AG10803 (cell line): ENCODE results near the gene NSMCE3.

ENCODE experiments used
- DNase-seq: peaks from one replicate; pipeline ENCODE4 v3.0.0; 2010; ENCODE audit warnings: low read depth
- H3K4me3 ChIP-seq: 2 replicates; pipeline ENCODE4 v1.5.1; 2011; ENCODE audit warnings: mild to moderate bottlenecking, low read length, control low read depth
- TF ChIP-seq, protein P1 (sequence below): conservative IDR thresholded peaks from 2 replicates; pipeline ENCODE4 v1.5.1; 2011; ENCODE audit warnings: mild to moderate bottlenecking, low read length, control low read depth, inconsistent platforms

The NSMCE3 gene

DNA sequence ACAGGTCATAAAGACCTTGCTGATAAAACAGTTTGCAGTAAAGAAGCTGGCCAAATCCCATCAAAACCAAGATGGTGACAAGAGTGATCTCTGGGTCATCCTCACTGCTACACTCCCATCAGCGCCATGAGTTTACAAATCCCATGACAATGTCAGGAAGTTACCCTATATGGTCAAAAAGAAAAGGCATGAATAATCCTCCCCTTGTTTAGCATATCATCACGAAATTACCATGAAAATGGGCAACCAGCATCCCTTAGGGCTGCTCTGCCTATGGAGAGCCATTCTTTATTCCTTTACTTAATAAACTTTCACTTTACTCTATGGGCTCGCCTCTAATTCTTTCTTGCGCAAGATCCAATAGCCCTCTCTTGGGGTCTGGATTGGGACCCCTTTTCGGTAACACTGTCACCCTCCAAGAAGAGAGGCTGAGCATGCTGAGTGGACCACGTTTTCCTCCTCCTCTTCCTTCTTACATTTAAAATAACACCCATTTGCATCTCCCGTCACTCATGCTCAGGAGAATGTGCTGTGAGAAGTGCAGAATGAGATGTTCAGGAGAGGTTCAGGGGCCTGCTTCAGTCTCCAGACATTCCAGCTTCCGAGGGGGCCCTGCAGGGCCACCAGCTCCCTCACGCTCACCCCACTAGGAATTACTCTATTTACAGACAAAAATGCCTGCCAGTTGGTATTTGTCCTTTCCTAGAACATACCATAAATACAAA, 47.3 kb downstream of the NSMCE3 start:
- no peak for DNase-seq
- TF ChIP-seq, protein P1, sequence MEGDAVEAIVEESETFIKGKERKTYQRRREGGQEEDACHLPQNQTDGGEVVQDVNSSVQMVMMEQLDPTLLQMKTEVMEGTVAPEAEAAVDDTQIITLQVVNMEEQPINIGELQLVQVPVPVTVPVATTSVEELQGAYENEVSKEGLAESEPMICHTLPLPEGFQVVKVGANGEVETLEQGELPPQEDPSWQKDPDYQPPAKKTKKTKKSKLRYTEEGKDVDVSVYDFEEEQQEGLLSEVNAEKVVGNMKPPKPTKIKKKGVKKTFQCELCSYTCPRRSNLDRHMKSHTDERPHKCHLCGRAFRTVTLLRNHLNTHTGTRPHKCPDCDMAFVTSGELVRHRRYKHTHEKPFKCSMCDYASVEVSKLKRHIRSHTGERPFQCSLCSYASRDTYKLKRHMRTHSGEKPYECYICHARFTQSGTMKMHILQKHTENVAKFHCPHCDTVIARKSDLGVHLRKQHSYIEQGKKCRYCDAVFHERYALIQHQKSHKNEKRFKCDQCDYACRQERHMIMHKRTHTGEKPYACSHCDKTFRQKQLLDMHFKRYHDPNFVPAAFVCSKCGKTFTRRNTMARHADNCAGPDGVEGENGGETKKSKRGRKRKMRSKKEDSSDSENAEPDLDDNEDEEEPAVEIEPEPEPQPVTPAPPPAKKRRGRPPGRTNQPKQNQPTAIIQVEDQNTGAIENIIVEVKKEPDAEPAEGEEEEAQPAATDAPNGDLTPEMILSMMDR = no peak
- no peak overlapping the region for H3K4me3 ChIP-seq

DNA sequence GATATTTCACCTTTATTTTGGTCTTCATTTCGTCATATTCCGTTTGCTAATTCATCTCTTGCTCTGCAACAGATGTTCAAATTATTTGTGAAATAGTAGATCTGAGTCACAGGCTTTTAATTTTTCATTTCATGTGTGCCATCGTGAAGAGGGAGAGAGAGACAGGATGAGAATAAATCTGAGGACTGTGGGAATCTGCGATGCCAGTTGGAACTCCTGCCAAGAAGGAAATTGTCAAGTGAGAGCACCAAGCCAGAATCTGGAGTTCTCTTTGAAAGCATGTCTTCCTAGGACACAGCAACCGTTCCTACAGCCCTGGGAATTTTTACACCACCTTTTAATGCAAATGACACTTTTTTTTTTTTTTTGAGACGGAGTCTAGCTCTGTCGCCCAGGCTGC, 48.8 kb downstream of the NSMCE3 start:
- H3K4me3 ChIP-seq = no peak overlapping the region
- TF ChIP-seq, protein P1 = no peak
- peak; percentile 1 for DNase-seq

DNA sequence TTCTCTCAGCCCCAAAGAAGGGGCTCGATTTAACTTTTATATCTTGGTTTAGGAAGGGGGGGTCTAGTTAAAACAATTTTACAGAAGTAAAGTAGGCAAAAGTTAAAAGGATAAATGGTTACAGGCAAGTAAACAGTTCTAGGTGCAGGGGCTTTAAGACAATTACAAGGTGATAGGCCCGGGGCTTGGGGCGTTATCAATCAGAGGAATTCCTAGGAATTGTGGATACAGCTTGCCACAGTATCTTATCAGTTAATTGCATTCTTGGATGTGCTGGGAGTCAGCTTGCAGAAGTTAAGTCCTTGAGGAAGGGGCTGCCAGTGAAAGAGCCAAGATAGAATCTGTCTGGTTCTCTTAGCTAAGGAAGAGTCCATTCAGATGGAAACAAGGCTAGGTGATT, 52.7 kb downstream of the NSMCE3 start:
- TF ChIP-seq, protein P1 = no peak
- H3K4me3 ChIP-seq = no peak overlapping the region
- DNase-seq = no peak
